Liver (tissue), 3 donors: ENCODE data around the gene AVPR1B.

ENCODE experiments used
- CTCF ChIP-seq: fragments of 150-350 bp; IDR thresholded peaks from 2 replicates; pipeline ENCODE4 v1.5.1; 2017; ENCODE audit warnings: improper control_type of control experiment, low read depth, low read length; ENCODE audit not compliant: missing input control
- EGR1 ChIP-seq, 2 donors: IDR thresholded peaks; 2 replicates each; pipeline ENCODE4 v1.6.1; 2016 to 2018; ENCODE audit warnings: antibody characterized with exemption in 2 of 2, low read depth in 2 of 2
- GABPA ChIP-seq, 2 donors: IDR thresholded peaks in 1 of 2; conservative IDR thresholded peaks in 1 of 2; 2 replicates each; pipeline ENCODE4 v1.6.1; 2016; ENCODE audit warnings: antibody characterized with exemption in 2 of 2, mild to moderate bottlenecking in 1 of 2, moderate library complexity in 1 of 2
- JUND ChIP-seq, 2 donors: IDR thresholded peaks; 2 replicates each; pipeline ENCODE4 v1.6.1; 2016; ENCODE audit warnings: antibody characterized with exemption in 2 of 2
- MAX ChIP-seq: IDR thresholded peaks from 2 replicates; pipeline ENCODE4 v1.6.1; 2016; ENCODE audit warnings: antibody characterized with exemption
- NR2F2 ChIP-seq: IDR thresholded peaks from 2 replicates; pipeline ENCODE4 v1.6.1; 2016; ENCODE audit warnings: antibody characterized with exemption
- RAD21 ChIP-seq, 2 donors: IDR thresholded peaks; 2 replicates each; pipeline ENCODE4 v1.6.1; 2016; ENCODE audit warnings: antibody characterized with exemption in 2 of 2, mild to moderate bottlenecking in 2 of 2
- SP1 ChIP-seq: IDR thresholded peaks from 2 replicates; pipeline ENCODE4 v1.6.1; 2018; ENCODE audit warnings: antibody characterized with exemption, mild to moderate bottlenecking
- TAF1 ChIP-seq: conservative IDR thresholded peaks from 2 replicates; pipeline ENCODE4 v1.6.1; 2016; ENCODE audit warnings: antibody characterized with exemption, mild to moderate bottlenecking
- YY1 ChIP-seq: IDR thresholded peaks from 2 replicates; pipeline ENCODE4 v1.6.1; 2016; ENCODE audit warnings: antibody characterized with exemption, mild to moderate bottlenecking
- ZBTB33 ChIP-seq: IDR thresholded peaks from 2 replicates; pipeline ENCODE4 v1.6.1; 2016; ENCODE audit warnings: antibody characterized with exemption
- TF ChIP-seq, protein P1 (sequence below): IDR thresholded peaks from 2 replicates; pipeline ENCODE4 v1.6.1; 2016; ENCODE audit warnings: antibody characterized with exemption
- TF ChIP-seq, protein P2 (sequence below): IDR thresholded peaks from 2 replicates; pipeline ENCODE4 v1.6.1; 2016; ENCODE audit warnings: antibody characterized with exemption, mild to moderate bottlenecking
- donor health status: healthy.
- donor health status: healthy.

DNA sequence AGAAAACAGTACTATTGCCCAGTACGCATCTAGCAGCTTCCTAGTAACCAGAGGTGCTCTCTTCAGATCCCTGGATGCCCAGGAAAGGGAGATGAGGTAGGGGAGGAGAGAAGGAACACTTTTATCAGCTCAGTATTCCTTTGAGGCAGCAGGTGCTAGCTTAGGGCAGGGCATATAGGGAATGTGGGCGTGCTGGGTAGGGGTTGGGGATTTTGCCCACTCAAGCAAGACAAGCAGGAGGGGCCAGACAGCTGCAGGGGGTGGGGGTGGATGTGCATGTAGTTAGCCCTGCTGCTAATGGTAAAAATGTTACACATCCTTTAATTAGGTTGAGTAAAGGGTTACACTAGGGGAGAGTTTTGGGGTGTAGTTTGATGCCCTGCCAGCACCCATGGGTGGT lies 18.1 kb upstream of the AVPR1B start:
- TF ChIP-seq CTCF (no peak), JUND (IDR thresholded peaks at IDR 0.05) (no peak), YY1 (no peak), MAX (no peak), RAD21 (IDR thresholded peaks at IDR 0.05) (no peak), GABPA (IDR thresholded peaks at IDR 0.05 in 1 of 2, conservative IDR thresholded peaks at IDR 0.05 in 1 of 2) (no peak), TAF1 (no peak), SP1 (no peak), NR2F2 (no peak), ZBTB33 (no peak), EGR1 (IDR thresholded peaks at IDR 0.05; ENCODE audit: low read depth in 2 of 2) (no peak)
- TF ChIP-seq, protein P1, sequence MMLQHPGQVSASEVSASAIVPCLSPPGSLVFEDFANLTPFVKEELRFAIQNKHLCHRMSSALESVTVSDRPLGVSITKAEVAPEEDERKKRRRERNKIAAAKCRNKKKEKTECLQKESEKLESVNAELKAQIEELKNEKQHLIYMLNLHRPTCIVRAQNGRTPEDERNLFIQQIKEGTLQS: no peak
- TF ChIP-seq, protein P2, sequence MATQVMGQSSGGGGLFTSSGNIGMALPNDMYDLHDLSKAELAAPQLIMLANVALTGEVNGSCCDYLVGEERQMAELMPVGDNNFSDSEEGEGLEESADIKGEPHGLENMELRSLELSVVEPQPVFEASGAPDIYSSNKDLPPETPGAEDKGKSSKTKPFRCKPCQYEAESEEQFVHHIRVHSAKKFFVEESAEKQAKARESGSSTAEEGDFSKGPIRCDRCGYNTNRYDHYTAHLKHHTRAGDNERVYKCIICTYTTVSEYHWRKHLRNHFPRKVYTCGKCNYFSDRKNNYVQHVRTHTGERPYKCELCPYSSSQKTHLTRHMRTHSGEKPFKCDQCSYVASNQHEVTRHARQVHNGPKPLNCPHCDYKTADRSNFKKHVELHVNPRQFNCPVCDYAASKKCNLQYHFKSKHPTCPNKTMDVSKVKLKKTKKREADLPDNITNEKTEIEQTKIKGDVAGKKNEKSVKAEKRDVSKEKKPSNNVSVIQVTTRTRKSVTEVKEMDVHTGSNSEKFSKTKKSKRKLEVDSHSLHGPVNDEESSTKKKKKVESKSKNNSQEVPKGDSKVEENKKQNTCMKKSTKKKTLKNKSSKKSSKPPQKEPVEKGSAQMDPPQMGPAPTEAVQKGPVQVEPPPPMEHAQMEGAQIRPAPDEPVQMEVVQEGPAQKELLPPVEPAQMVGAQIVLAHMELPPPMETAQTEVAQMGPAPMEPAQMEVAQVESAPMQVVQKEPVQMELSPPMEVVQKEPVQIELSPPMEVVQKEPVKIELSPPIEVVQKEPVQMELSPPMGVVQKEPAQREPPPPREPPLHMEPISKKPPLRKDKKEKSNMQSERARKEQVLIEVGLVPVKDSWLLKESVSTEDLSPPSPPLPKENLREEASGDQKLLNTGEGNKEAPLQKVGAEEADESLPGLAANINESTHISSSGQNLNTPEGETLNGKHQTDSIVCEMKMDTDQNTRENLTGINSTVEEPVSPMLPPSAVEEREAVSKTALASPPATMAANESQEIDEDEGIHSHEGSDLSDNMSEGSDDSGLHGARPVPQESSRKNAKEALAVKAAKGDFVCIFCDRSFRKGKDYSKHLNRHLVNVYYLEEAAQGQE: no peak
